MM.1S (cell line): Measurements from ENCODE around the gene GK2.

Experiments
- DNase-seq: peaks from one replicate; pipeline ENCODE4 v3.0.0-alpha.2; 2015
- H2AFZ ChIP-seq: fragments of 300-600 bp; sonication (generic); 2 replicates; pipeline ENCODE4 v1.6.0; 2016; ENCODE audit warnings: antibody characterized with exemption, low read length
- H3F3A ChIP-seq: fragments of 300-600 bp; sonication (generic); 2 replicates; pipeline ENCODE4 v1.6.1; 2016; ENCODE audit warnings: mild to moderate bottlenecking, antibody characterized with exemption, low read length, moderate library complexity, mixed read lengths; ENCODE audit not compliant: insufficient read depth
- H3K27ac ChIP-seq: fragments of 300-600 bp; sonication (generic); 2 replicates; pipeline ENCODE4 v1.5.1; 2016; ENCODE audit warnings: mild to moderate bottlenecking, low read length
- H3K27me3 ChIP-seq: fragments of 300-600 bp; sonication (generic); replicated peaks from 2 replicates; pipeline ENCODE4 v1.6.0; 2016; ENCODE audit warnings: low read length; ENCODE audit not compliant: insufficient read depth
- H3K36me3 ChIP-seq: fragments of 300-600 bp; sonication (generic); replicated peaks from 2 replicates; pipeline ENCODE4 v1.6.1; 2016; ENCODE audit warnings: mild to moderate bottlenecking, low read length, mixed read lengths; ENCODE audit not compliant: insufficient read depth
- H3K4me1 ChIP-seq: fragments of 300-600 bp; sonication (generic); 2 replicates; pipeline ENCODE4 v1.6.1; 2016; ENCODE audit warnings: low read length, mixed read lengths
- H3K4me2 ChIP-seq: fragments of 300-600 bp; sonication (generic); 2 replicates; pipeline ENCODE4 v1.6.0; 2016; ENCODE audit warnings: low read depth, low read length
- H3K4me3 ChIP-seq: fragments of 300-600 bp; sonication (generic); 2 replicates; pipeline ENCODE4 v1.5.1; 2016; ENCODE audit warnings: low read length, mixed read lengths
- H3K79me2 ChIP-seq: fragments of 300-600 bp; sonication (generic); 2 replicates; pipeline ENCODE4 v1.6.1; 2016; ENCODE audit warnings: mixed run types, low read length, mixed read lengths
- H3K9ac ChIP-seq: fragments of 300-600 bp; sonication (generic); 2 replicates; pipeline ENCODE4 v1.6.1; 2016; ENCODE audit warnings: low read length, mixed read lengths
- H3K9me2 ChIP-seq: fragments of 300-600 bp; sonication (generic); replicated peaks from 2 replicates; pipeline ENCODE4 v1.6.1; 2016; ENCODE audit warnings: mild to moderate bottlenecking, low read length, mixed read lengths; ENCODE audit not compliant: insufficient read depth
- H3K9me3 ChIP-seq: fragments of 300-600 bp; sonication (generic); replicated peaks from 2 replicates; pipeline ENCODE4 v1.6.1; 2016; ENCODE audit warnings: mild to moderate bottlenecking, low read length, mixed read lengths; ENCODE audit not compliant: insufficient read depth
- H4K20me1 ChIP-seq: fragments of 300-600 bp; sonication (generic); 2 replicates; pipeline ENCODE4 v1.6.1; 2016; ENCODE audit warnings: mild to moderate bottlenecking, low read length, moderate library complexity, mixed read lengths; ENCODE audit not compliant: insufficient read depth
- CTCF ChIP-seq: fragments of 300-600 bp; sonication (generic); IDR thresholded peaks from 2 replicates; pipeline ENCODE4 v1.5.1; 2016; ENCODE audit warnings: antibody characterized with exemption, low read length, mixed read lengths
- EZH2 ChIP-seq: fragments of 300-600 bp; sonication (generic); optimal IDR thresholded peaks from 2 replicates; pipeline ENCODE3; 2017; ENCODE audit warnings: low read depth, mild to moderate bottlenecking, antibody characterized with exemption, low read length, mixed read lengths
- EZH2phosphoT487 ChIP-seq: fragments of 300-600 bp; sonication (generic); IDR thresholded peaks from 2 replicates; pipeline ENCODE4 v1.6.1; 2018; ENCODE audit warnings: antibody characterized with exemption, low read length

Gene GK2

GRCh38 chr4:79439489-79439888 lies 31.5 kb upstream of the GK2 start:
- DNase-seq = no peak
- Histone ChIP-seq H3K9ac (no peak overlapping the region), H3K4me1 (no peaks in the 10 kb centered on the region), H3K36me3 (no peaks in the 10 kb centered on the region), H3K27ac (no peak overlapping the region), H3F3A (no peaks in the 10 kb centered on the region), H3K9me2 (no peaks in the 10 kb centered on the region), H3K4me3 (no peak overlapping the region), H2AFZ (no peak overlapping the region), H3K79me2 (no peaks in the 10 kb centered on the region), H4K20me1 (no peaks in the 10 kb centered on the region), H3K27me3 (no peaks in the 10 kb centered on the region), H3K4me2 (no peak overlapping the region), H3K9me3 (no peaks in the 10 kb centered on the region)
- no peak for TF ChIP-seq CTCF
- TF ChIP-seq EZH2phosphoT487 = no peak
- no peak for TF ChIP-seq EZH2

- DNase-seq = no peak
- H3K9me2 ChIP-seq = no peaks in the 10 kb centered on the region
- H4K20me1 ChIP-seq = no peaks in the 10 kb centered on the region
- H3K4me3 ChIP-seq = no peak overlapping the region
- no peaks in the 10 kb centered on the region for H3K9me3 ChIP-seq
- no peaks in the 10 kb centered on the region for H3K4me1 ChIP-seq
- H3F3A ChIP-seq = no peaks in the 10 kb centered on the region
- H3K4me2 ChIP-seq = no peak overlapping the region
- H3K36me3 ChIP-seq = no peaks in the 10 kb centered on the region
- no peak overlapping the region for H2AFZ ChIP-seq
- TF ChIP-seq CTCF (no peak), EZH2 (no peak), EZH2phosphoT487 (no peak)
- no peaks in the 10 kb centered on the region for H3K79me2 ChIP-seq
- no peak overlapping the region for H3K9ac ChIP-seq
- no peaks in the 10 kb centered on the region for H3K27me3 ChIP-seq
- no peak overlapping the region; the same call in 1 of the 2 replicates for H3K27ac ChIP-seq
Measured at GRCh38 chr4:79431839-79432238, 23.8 kb upstream of the GK2 start.

GRCh38 chr4:79429113-79429903 lies 21.3 kb upstream of the GK2 start:
- Histone ChIP-seq H3K36me3 (no peaks in the 10 kb centered on the region), H3K4me2 (no peak overlapping the region), H3K27me3 (no peaks in the 10 kb centered on the region), H3K79me2 (no peaks in the 10 kb centered on the region), H3K4me3 (no peak overlapping the region), H2AFZ (no peak overlapping the region), H3K27ac (no peak overlapping the region), H3K9me2 (no peaks in the 10 kb centered on the region), H3K9ac (no peak overlapping the region), H3K9me3 (no peaks in the 10 kb centered on the region), H3F3A (no peaks in the 10 kb centered on the region), H4K20me1 (no peaks in the 10 kb centered on the region), H3K4me1 (no peaks in the 10 kb centered on the region)
- TF ChIP-seq EZH2phosphoT487 = no peak
- no peak for TF ChIP-seq CTCF
- TF ChIP-seq EZH2 = no peak
- no peak for DNase-seq
